ENCODE measurements around the gene NEURL1B.

GRCh38 chr5:172632346-172633092, 8.5 kb upstream of the NEURL1B start:
- TF ChIP-seq POLR2AphosphoS5 (IDR thresholded peaks at IDR 0.05; ENCODE audit: low read depth, low read length): no peak
- TF ChIP-seq POLR2A (IDR thresholded peaks at IDR 0.05; ENCODE audit: low read depth, low read length): no peak

Data from GM12892 (cell line).